GM10248 (cell line): Measurements from ENCODE around the gene AP1G2.

ENCODE experiments used
- CTCF ChIA-PET: fragments of 300-600 bp; sonication (Branson Sonifier 250); formaldehyde crosslinking; extraction: SDS; loops from one replicate; lab custom pipeline; 2021; ENCODE audit warnings: antibody characterized with exemption; lab: Yijun Ruan, JAX
- POLR2A ChIA-PET: fragments of 350-650 bp; sonication (Branson Sonifier 250); formaldehyde crosslinking; extraction: SDS; loops from one replicate; lab custom pipeline; 2020; ENCODE audit warnings: antibody characterized with exemption; lab: Yijun Ruan, JAX
- DNase-seq: peaks from one replicate; pipeline ENCODE4 v3.0.0; 2012; ENCODE audit errors: extremely low spot score
- CTCF ChIP-seq: IDR thresholded peaks from 2 replicates; pipeline ENCODE4 v1.5.1; 2012; ENCODE audit warnings: mild to moderate bottlenecking, low read depth; ENCODE audit errors: extremely low read depth, missing control alignments, control extremely low read depth

AP1G2 gene

GRCh38 chr14:23547924-23548323 lies 19.7 kb downstream of the AP1G2 start:
- no peak for DNase-seq
- no peak for TF ChIP-seq CTCF
- ChIA-PET CTCF (interaction anchor here (1.2 to 6.0 kb wide), 4 partner anchors 8 to 15 kb away, joined by 3 to 71 read pairs (median 16); no protein-coding TSS in a partner anchor), POLR2A (no interaction called here)

- POLR2A ChIA-PET: no interaction called here
- no peak for TF ChIP-seq CTCF
- CTCF ChIA-PET: interaction anchor here (1.2 to 6.0 kb wide), 3 partner anchors 9 to 68 kb away, joined by 8 to 71 read pairs (median 9); no protein-coding TSS in a partner anchor
- DNase-seq: no peak
Observed at GRCh38 chr14:23546450-23547035, 21.0 kb downstream of the AP1G2 start.

- no peak for DNase-seq
- TF ChIP-seq CTCF: no peak
- ChIA-PET CTCF (interaction anchor here (1.2 to 6.0 kb wide), 3 partner anchors 9 to 68 kb away, joined by 8 to 71 read pairs (median 9); no protein-coding TSS in a partner anchor), POLR2A (no interaction called here)
Observed at GRCh38 chr14:23545740-23546365, 21.7 kb downstream of the AP1G2 start.

GRCh38 chr14:23544511-23545447 lies 22.8 kb downstream of the AP1G2 start:
- TF ChIP-seq CTCF: no peak
- no peak for DNase-seq
- POLR2A ChIA-PET: no interaction called here
- CTCF ChIA-PET: interaction anchor here (2.0 to 6.0 kb wide), 2 partner anchors 14 to 67 kb away, joined by 8 to 71 read pairs; no protein-coding TSS in a partner anchor

- ChIA-PET POLR2A (no interaction called here), CTCF (interaction anchor here (1.1 to 7.9 kb wide), 3 partner anchors 16 to 67 kb away, joined by 3 to 75 read pairs (median 59); no protein-coding TSS in a partner anchor)
- TF ChIP-seq CTCF: no peak
- DNase-seq: no peak
Observed at GRCh38 chr14:23543403-23543802, 24.2 kb downstream of the AP1G2 start.

- ChIA-PET POLR2A (no interaction called here), CTCF (interaction anchor here (0.9 to 7.9 kb wide), 8 partner anchors 9 to 270 kb away, joined by 3 to 75 read pairs (median 4); partner anchors contain the start of gene THTPA)
- no peak for TF ChIP-seq CTCF
- no peak for DNase-seq
Observed at GRCh38 chr14:23542261-23542660, 25.3 kb downstream of the AP1G2 start.
